IPS-18a (cell line): Measurements from ENCODE around the gene SPRR2D.

ENCODE experiments used
- H3K27ac ChIP-seq: one replicate; pipeline ENCODE4 v1.5.1; 2013; ENCODE audit warnings: low read length
- H3K27me3 ChIP-seq: one replicate; pipeline ENCODE4 v1.6.1; 2013; ENCODE audit warnings: mild to moderate bottlenecking, low read length; ENCODE audit not compliant: control insufficient read depth, insufficient read depth
- H3K36me3 ChIP-seq: one replicate; pipeline ENCODE4 v1.6.1; 2013; ENCODE audit warnings: low read depth, low read length; ENCODE audit not compliant: control insufficient read depth
- H3K4me1 ChIP-seq: one replicate; pipeline ENCODE4 v1.6.1; 2013; ENCODE audit warnings: low read depth, low read length; ENCODE audit not compliant: control insufficient read depth
- H3K4me3 ChIP-seq: one replicate; pipeline ENCODE4 v1.5.1; 2013; ENCODE audit warnings: low read length
- H3K9ac ChIP-seq: one replicate; pipeline ENCODE4 v1.6.1; 2013; ENCODE audit warnings: mild to moderate bottlenecking, low read length, moderate library complexity
- H3K9me3 ChIP-seq: one replicate; pipeline ENCODE4 v1.6.1; 2013; ENCODE audit warnings: low read depth, low read length; ENCODE audit not compliant: control insufficient read depth

SPRR2D gene

GRCh38 chr1:153000294-153000693, 40.6 kb downstream of the SPRR2D start:
- peaks cover 5% of the 10 kb centered on the region for H3K9me3 ChIP-seq
- H3K27ac ChIP-seq: no peak overlapping the region
- no peak overlapping the region for H3K9ac ChIP-seq
- H3K27me3 ChIP-seq: no peaks in the 10 kb centered on the region
- H3K4me3 ChIP-seq: no peak overlapping the region
- no peaks in the 10 kb centered on the region for H3K4me1 ChIP-seq
- no peaks in the 10 kb centered on the region for H3K36me3 ChIP-seq

- Histone ChIP-seq H3K27ac (no peak overlapping the region), H3K4me1 (no peaks in the 10 kb centered on the region), H3K4me3 (no peak overlapping the region), H3K36me3 (no peaks in the 10 kb centered on the region), H3K27me3 (no peaks in the 10 kb centered on the region), H3K9me3 (peaks cover 8% of the 10 kb centered on the region), H3K9ac (no peak overlapping the region)
Observed at GRCh38 chr1:152999818-153000217, 41.1 kb downstream of the SPRR2D start.

- no peaks in the 10 kb centered on the region for H3K36me3 ChIP-seq
- peaks cover 10% of the 10 kb centered on the region for H3K9me3 ChIP-seq
- H3K27ac ChIP-seq: no peak overlapping the region
- H3K4me1 ChIP-seq: no peaks in the 10 kb centered on the region
- H3K9ac ChIP-seq: no peak overlapping the region
- H3K27me3 ChIP-seq: no peaks in the 10 kb centered on the region
- no peak overlapping the region for H3K4me3 ChIP-seq
Observed at GRCh38 chr1:152998476-152998875, 42.4 kb downstream of the SPRR2D start.

GRCh38 chr1:152997901-152998300, 43.0 kb downstream of the SPRR2D start:
- Histone ChIP-seq H3K27me3 (no peaks in the 10 kb centered on the region), H3K4me3 (no peak overlapping the region), H3K9ac (no peak overlapping the region), H3K36me3 (no peaks in the 10 kb centered on the region), H3K9me3 (peaks cover 10% of the 10 kb centered on the region), H3K27ac (no peak overlapping the region), H3K4me1 (no peaks in the 10 kb centered on the region)

- Histone ChIP-seq H3K27me3 (no peaks in the 10 kb centered on the region), H3K9me3 (peaks cover 10% of the 10 kb centered on the region), H3K4me3 (no peak overlapping the region), H3K36me3 (no peaks in the 10 kb centered on the region), H3K9ac (no peak overlapping the region), H3K4me1 (no peaks in the 10 kb centered on the region), H3K27ac (no peak overlapping the region)
Observed at GRCh38 chr1:152996633-152997400, 44.1 kb downstream of the SPRR2D start.

GRCh38 chr1:152995842-152996241, 45.1 kb downstream of the SPRR2D start:
- H3K27me3 ChIP-seq: no peaks in the 10 kb centered on the region
- no peak overlapping the region for H3K4me3 ChIP-seq
- peaks cover 10% of the 10 kb centered on the region for H3K9me3 ChIP-seq

GRCh38 chr1:152993186-152993585, 47.7 kb downstream of the SPRR2D start:
- Histone ChIP-seq H3K27me3 (no peaks in the 10 kb centered on the region), H3K36me3 (no peaks in the 10 kb centered on the region), H3K9me3 (peaks cover 10% of the 10 kb centered on the region), H3K27ac (no peak overlapping the region), H3K4me3 (no peak overlapping the region), H3K4me1 (no peaks in the 10 kb centered on the region), H3K9ac (no peak overlapping the region)

More at GRCh38 chr1:152995842-152996241, 45.1 kb downstream of the SPRR2D start:
- Histone ChIP-seq H3K36me3 (no peaks in the 10 kb centered on the region), H3K9ac (no peak overlapping the region), H3K4me1 (no peaks in the 10 kb centered on the region), H3K27ac (no peak overlapping the region)
